ENCODE results near the gene ASCL3.

DNA sequence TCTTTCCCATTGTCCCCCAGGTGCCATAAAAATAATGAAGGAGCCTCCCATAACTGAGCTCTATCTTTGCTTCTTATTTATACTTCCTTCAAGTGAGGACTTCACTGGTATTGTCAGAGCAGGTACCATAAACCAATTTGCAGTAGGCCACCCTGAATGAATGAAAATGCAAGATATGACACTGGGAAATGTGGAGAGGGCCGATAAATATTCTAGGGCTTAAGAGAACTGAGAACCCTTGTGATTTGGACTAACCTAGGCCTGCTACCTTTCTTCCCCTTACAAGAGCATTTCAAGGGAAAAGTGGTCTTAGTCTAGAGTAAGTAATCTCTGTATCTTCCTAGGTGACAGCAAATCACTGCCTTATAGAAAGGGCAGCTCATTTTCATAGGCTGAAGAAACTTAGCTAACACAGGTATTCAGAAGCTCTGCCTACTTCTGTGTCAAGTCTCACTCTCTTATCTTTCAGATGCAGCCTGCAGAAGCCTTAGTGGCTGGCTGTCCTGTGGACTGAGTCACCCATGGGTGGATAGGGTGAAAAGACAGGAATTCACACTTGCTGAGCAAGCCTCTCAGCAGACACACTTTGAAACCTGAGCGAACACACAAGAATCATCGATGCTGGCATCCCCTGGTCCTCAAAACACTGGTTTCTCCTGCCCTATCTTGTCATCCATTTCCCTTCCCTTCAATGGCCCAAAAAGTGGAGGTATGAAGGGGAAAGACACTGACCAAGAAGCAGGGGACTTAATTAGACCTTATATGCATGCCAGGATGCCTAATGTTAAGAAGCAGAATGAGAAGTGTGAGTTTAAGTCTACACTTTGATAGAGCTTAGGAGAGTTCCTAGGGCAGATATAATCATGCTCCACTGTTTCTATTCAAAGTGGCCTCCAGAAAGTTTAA lies 45.8 kb upstream of the ASCL3 start:
- TF ChIP-seq, protein P1, sequence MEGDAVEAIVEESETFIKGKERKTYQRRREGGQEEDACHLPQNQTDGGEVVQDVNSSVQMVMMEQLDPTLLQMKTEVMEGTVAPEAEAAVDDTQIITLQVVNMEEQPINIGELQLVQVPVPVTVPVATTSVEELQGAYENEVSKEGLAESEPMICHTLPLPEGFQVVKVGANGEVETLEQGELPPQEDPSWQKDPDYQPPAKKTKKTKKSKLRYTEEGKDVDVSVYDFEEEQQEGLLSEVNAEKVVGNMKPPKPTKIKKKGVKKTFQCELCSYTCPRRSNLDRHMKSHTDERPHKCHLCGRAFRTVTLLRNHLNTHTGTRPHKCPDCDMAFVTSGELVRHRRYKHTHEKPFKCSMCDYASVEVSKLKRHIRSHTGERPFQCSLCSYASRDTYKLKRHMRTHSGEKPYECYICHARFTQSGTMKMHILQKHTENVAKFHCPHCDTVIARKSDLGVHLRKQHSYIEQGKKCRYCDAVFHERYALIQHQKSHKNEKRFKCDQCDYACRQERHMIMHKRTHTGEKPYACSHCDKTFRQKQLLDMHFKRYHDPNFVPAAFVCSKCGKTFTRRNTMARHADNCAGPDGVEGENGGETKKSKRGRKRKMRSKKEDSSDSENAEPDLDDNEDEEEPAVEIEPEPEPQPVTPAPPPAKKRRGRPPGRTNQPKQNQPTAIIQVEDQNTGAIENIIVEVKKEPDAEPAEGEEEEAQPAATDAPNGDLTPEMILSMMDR (conservative IDR thresholded peaks at IDR 0.05 in 1 of 2, IDR thresholded peaks at IDR 0.05 in 1 of 2; ENCODE audit: low read depth in 1 of 2, low read length in 2 of 2): no peak
- TF ChIP-seq EZH2 (IDR thresholded peaks at IDR 0.05; ENCODE audit: low read length, missing control alignments): no peak

All from fibroblast of lung (primary cell).